ENCODE data around the gene AUH. TPM values are rescaled to one million over a fixed set of nuclear protein-coding genes. Genes with fewer than 3 reads are reported as not detected.

AUH gene
- 25.1 TPM for total RNA-seq

GRCh38 chr9:91361291-91362050 lies at the start of gene AUH:
AUH (minus strand) TSS chr9:91361918; CDS start chr9:91361889, 29 bp downstream.

Other genes starting within 250 kb of the AUH start
- gene NFIL3, start 61.9 kb upstream of the AUH start, total RNA-seq = 21.2 TPM